Hepatocyte (in vitro differentiated cells): ENCODE results near the gene LRCH1.

Experiments used
- CTCF ChIP-seq: fragments of 200-600 bp; sonication (generic); IDR thresholded peaks from 2 replicates; pipeline ENCODE4 v1.5.1; 2016; ENCODE audit warnings: antibody characterized with exemption, mild to moderate bottlenecking; ENCODE audit not compliant: poor library complexity
- EZH2 ChIP-seq: fragments of 200-600 bp; sonication (generic); IDR thresholded peaks from 2 replicates; pipeline ENCODE4 v1.6.1; 2016; ENCODE audit warnings: antibody characterized with exemption, mild to moderate bottlenecking, borderline replicate concordance

GRCh38 chr13:46507981-46508380, 45.0 kb upstream of the LRCH1 start:
- TF ChIP-seq CTCF (no peak), EZH2 (no peak)
